ENCODE measurements around the gene PTPN2.
"Not testable (repeated sequence)": the region's sequence is repeated elsewhere in the genome, so short reads cannot be mapped to it uniquely, and the experiment has no call there.

Gene PTPN2

GRCh38 chr18:12890964-12891363, 6.9 kb upstream of the PTPN2 start:
- no peak for DNase-seq

- DNase-seq = no peak
These were observed 2.6 kb upstream of the PTPN2 start for GRCh38 chr18:12886498-12887126.

GRCh38 chr18:12885500-12885899, 1.5 kb upstream of the PTPN2 start:
- no peak for DNase-seq

- DNase-seq = no peak
These were observed 628 bp upstream of the PTPN2 start for GRCh38 chr18:12884406-12885323.

GRCh38 chr18:12883372-12883683, 709 bp downstream of the PTPN2 start:
- no peak for DNase-seq

GRCh38 chr18:12882453-12883371, 1.3 kb downstream of the PTPN2 start:
- DNase-seq = no peak

GRCh38 chr18:12880541-12880910, 3.5 kb downstream of the PTPN2 start:
- DNase-seq = no peak

GRCh38 chr18:12879840-12880540, 4.0 kb downstream of the PTPN2 start:
- DNase-seq = no peak

- not testable (repeated sequence) for DNase-seq
These were observed 9.0 kb downstream of the PTPN2 start for GRCh38 chr18:12874992-12875391.

- not testable (repeated sequence) for DNase-seq
These were observed 10.0 kb downstream of the PTPN2 start for GRCh38 chr18:12873961-12874567.

GRCh38 chr18:12872408-12872807, 11.6 kb downstream of the PTPN2 start:
- no peak for DNase-seq

- DNase-seq = no peak
These were observed 15.5 kb downstream of the PTPN2 start for GRCh38 chr18:12868576-12868975.

- DNase-seq = no peak
These were observed 16.5 kb downstream of the PTPN2 start for GRCh38 chr18:12867441-12868123.

GRCh38 chr18:12863687-12864216, 20.3 kb downstream of the PTPN2 start:
- DNase-seq = no peak

- DNase-seq = no peak
These were observed 21.1 kb downstream of the PTPN2 start for GRCh38 chr18:12862874-12863482.

GRCh38 chr18:12862467-12862866, 21.6 kb downstream of the PTPN2 start:
- no peak for DNase-seq

- no peak for DNase-seq
These were observed 22.4 kb downstream of the PTPN2 start for GRCh38 chr18:12861637-12862036.

GRCh38 chr18:12860530-12860929, 23.5 kb downstream of the PTPN2 start:
- no peak for DNase-seq

GRCh38 chr18:12858991-12859390, 25.0 kb downstream of the PTPN2 start:
- no peak for DNase-seq

- no peak for DNase-seq
These were observed 26.0 kb downstream of the PTPN2 start for GRCh38 chr18:12857991-12858544.
